Stimulated activated CD4-positive, alpha-beta T cell treated with anti-CD3 and anti-CD28 coated beads, Interleukin-4, amount 100 ng/mL, for 1 hour (primary cell): ENCODE results near the gene BZW2.

ENCODE experiments used
- DNase-seq: peaks from one replicate; pipeline ENCODE4 v3.0.0-alpha.2; 2020

Gene BZW2

DNA sequence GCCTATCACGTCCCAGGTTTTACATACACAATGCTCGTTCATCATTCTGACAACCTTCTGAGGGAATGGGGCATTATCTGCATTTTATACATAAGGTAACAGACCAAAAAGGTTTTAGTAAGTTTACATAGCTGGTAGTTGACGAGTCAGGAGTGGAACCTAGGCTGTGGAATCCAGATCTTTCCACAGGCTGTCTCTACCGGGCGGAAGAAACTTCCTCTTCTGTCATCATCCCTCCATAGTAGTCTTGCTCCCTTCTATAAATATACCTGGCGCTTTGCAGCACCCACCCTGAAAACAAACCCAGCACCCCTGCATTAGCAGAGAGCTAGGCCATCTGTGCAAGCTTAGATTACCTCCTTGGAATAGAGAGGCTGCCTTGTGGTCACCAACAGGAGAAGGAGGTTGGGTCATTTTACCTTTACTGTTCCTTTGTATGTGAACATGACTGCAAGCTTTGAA lies 108.9 kb downstream of the BZW2 start:
- DNase-seq = no peak

DNA sequence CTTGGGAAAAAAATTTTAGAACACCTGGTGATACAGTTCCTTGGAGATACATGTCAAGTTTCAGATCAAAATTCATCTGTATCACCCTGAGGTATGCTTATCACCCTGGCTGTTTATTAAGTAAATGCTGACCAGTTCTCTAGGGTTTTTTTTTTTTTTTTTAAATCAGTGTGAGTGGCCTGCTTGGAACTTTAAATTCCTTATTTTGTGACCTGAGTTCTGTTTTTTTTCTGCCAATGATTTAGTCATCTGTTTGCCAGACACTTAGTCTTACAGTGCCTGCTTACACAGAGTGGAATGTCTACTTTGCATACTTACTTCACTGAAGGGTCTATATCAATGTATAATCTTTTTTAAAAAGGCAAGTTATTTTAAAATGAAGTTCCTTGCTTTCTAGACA lies 109.4 kb downstream of the BZW2 start:
- no peak for DNase-seq
